Stimulated activated CD4-positive, alpha-beta T cell treated with anti-CD3 and anti-CD28 coated beads, Interleukin-2, amount 100 ng/mL, for 48 hours (primary cell): ENCODE measurements around the gene PRR7.
A peak's percentile ranks its signal among the peaks of the same experiment; 100 is the strongest.

Source experiments
- DNase-seq, 2 donors: peaks; one replicate each; pipeline ENCODE4 v3.0.0-alpha.2; 2020

Gene PRR7

DNA sequence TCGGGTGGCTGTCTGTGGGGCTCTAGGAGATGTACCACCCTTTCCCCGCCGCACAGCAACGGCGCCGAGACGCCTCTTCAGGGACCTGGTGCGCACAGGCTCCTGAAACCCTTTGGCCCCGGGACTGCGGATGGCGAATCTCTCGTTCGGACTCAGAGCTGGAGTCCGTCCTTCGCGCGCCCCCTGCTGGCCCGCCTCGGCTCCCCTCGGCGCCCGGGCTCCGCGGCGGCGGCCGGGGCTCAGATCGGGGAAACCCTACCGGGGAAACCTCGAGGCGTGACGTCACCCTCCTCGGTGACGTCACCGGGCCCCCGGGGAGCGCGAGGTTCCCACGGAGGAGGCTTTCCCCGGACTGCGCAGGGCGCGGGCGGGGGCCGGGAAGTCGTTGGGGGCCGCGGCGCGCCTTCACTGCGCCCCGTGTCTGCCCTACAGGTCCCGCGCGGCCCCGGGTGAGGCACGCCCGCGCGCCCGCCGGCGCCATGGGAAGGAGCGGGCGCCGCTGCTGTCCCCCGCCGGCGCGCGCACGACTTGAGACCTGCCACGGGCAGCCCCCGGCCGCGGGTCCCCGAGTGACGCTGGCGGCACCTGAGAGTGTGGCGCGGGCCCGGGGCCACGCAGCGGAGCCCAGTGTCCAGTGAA lies 7.9 kb downstream of the PRR7 start:
- peak; percentile 97 for DNase-seq

DNA sequence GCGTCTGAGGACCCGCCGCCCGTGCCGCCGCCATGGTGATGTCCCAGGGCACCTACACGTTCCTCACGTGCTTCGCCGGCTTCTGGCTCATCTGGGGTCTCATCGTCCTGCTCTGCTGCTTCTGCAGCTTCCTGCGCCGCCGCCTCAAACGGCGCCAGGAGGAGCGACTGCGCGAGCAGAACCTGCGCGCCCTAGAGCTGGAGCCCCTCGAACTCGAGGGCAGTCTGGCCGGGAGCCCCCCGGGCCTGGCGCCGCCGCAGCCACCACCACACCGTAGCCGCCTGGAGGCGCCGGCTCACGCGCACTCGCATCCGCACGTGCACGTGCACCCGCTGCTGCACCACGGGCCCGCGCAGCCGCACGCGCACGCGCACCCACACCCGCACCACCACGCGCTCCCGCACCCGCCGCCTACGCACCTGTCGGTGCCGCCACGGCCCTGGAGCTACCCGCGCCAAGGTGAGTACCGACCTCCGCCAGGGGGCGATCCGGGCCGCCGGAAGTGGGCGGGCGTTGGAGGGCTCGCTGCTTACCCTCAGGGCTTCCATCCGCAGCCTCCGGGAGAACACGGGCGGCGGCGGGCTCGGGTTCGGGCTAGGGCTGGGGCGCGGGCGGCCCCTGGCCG lies 8.5 kb downstream of the PRR7 start:
- DNase-seq: peak; percentile 91 to 95

DNA sequence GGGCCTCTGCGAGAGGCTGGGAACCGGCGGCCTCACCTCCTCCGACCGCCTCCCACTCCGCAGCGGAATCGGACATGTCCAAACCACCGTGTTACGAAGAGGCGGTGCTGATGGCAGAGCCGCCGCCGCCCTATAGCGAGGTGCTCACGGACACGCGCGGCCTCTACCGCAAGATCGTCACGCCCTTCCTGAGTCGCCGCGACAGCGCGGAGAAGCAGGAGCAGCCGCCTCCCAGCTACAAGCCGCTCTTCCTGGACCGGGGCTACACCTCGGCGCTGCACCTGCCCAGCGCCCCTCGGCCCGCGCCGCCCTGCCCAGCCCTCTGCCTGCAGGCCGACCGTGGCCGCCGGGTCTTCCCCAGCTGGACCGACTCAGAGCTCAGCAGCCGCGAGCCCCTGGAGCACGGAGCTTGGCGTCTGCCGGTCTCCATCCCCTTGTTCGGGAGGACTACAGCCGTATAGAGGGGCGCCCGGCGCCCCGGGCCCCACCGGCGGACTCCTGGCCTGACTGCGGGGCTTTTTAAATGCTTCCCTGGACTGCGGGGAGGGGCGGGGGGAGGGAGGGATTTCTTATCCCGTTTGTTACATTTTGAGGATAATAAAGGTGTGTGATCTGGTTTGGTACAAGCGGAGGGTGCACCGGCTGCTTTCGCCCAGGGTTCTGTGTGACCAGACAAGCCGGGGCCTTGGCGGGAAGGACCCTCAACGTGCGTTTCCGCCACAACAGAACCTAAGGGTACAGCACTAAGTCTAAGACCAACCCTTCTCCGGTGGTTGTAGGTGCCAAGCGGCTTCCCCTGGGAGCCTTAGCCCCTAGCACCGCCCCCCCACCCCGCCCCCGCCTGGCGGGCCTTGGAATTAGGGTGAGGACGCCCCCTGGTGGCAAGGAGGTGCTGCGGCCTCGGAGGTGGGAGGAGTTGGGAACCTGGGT lies 9.3 kb downstream of the PRR7 start:
- peak; percentile 98 to 99 for DNase-seq

DNA sequence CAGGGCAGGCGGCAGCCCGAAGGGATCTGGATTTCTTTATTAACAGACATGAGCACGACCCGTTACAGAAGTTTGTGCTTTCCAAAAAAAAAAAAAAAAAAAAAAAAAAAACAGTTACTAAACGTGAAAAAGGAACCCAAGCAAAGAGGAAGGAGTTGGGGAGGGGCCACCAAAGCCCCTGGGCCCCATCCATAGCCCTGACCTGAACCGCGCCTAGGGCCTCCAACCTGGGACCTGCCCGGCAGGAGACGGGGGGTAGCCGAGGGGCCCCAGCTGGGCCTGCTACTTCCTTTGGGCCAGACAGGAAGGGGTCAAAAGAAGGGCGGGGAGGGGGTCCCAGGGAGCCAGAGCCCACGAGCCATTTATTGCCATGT lies 10.0 kb downstream of the PRR7 start:
- DNase-seq: no peak

DNA sequence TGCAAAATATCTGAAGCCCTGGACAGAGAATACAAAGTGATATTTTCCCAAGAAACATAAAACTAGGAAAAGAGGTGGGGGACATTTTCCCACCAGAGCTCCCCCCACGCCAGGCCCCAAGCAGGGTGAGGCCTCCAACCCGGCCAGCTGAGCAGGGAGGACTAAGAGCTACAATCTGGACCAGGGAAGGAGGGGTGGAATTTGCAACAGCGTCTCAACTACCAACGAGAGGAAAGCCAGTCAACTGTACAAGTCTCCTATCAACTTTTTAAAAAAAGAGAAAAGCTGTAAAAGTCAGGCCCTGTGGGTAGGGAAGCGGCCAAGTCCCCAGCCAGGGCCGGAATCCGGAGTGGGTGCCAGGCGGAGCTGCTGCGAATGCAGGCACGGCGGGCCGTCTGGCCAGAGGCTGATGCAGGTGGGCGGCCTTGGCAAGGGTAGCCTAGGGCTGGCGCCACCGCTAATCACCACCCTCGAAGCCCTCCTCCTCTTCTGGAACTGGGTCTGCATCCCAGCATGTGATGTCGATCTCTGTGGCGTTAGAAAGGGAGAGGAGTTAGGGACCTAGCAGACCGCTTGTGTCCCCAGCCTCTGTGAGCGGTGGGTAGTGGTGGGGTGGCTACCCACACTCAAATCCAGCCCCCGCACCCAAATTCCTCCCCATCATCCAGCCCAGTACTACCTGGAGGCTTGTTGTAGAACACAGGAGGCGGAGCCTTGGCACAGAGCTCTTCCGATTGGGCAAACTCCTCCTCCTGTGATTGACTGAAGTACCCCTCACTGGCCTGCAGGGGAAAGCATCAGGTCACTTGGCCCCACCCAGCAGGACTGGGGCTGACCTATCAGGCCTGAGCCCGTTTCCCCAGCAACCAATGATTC lies 10.6 kb downstream of the PRR7 start:
- peak; percentile 50 to 56 for DNase-seq

DNA sequence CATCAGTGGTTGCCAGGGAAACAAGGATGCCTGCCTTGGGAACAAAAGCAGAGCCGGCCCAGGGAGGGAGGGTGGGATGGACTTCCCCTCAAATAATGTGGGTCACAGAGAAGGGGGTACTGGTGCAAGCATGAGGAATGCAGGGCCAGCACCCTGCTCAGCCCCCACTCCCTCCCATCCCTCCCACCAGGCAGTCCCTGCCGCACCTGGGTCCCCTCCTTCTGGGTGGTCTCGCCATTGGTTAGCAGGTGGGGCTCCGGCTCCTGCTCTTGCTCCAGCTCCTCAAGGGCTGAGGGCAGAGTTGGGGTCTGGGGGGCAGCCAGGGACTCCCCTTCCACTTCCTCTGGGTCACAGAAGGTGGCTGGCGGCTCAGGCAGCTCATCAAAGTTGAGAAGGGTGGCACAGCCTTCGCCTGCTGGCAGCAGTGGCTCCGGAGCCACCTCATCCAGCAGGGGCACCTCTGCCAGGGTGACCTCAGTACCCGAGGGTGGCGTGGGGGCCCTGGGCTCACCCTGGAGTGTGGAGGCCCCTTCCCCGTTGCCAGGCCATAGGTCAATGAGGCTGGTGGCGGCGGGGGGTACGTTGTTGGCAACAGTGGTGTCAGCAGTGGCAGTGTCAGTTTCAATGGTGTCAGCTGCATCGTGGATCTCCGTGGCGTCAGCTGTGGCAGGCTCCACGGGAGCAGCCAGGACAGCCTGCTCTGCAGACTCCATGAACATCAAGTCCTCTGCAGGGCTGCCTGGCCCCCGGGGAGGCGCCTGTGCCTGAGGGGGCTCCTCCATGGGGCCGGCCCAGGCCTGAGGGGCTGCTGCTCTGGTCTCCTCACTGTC lies 11.5 kb downstream of the PRR7 start:
- DNase-seq: no peak

DNA sequence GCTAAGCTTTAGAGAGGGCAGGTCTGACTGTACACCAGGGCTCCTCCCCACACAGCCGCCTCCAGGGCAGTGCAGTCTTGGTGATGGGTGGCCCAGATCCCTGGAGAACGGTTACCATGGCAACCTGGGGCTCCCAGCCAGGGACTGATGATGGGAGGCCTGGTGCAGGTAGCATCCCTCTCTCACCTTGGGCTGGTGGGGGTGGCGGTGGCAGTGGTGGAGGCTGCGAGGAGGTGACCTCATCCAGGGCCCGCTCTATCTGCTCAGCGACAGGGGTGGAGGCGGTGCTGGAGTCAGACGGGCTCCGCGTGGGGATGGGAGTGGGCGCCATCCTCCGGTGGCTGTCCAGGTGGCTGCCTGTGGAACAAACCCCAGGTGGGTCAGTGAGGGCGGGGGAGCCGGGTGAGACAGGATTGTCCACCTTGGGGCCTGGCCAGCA lies 12.3 kb downstream of the PRR7 start:
- no peak for DNase-seq

DNA sequence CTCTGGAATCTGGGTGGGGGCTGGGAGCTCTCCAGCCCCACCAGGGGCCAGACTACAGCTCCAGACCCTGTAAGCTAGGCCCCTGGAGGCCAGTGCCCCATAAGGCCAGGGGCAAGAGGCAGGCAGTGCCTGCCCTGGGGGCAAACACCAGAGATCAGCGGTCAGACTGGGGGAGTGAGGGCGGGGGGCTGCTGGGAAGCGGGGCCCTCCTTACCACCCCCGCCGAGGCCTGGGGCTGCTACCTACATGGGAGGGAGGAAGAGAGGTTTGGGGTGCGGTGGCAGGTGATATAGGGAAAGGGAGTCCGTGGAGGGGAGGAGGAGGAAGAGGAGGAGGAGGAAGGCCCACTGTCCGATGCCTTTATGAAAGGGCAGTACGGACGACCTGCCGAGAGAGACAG lies 12.7 kb downstream of the PRR7 start:
- no peak for DNase-seq

DNA sequence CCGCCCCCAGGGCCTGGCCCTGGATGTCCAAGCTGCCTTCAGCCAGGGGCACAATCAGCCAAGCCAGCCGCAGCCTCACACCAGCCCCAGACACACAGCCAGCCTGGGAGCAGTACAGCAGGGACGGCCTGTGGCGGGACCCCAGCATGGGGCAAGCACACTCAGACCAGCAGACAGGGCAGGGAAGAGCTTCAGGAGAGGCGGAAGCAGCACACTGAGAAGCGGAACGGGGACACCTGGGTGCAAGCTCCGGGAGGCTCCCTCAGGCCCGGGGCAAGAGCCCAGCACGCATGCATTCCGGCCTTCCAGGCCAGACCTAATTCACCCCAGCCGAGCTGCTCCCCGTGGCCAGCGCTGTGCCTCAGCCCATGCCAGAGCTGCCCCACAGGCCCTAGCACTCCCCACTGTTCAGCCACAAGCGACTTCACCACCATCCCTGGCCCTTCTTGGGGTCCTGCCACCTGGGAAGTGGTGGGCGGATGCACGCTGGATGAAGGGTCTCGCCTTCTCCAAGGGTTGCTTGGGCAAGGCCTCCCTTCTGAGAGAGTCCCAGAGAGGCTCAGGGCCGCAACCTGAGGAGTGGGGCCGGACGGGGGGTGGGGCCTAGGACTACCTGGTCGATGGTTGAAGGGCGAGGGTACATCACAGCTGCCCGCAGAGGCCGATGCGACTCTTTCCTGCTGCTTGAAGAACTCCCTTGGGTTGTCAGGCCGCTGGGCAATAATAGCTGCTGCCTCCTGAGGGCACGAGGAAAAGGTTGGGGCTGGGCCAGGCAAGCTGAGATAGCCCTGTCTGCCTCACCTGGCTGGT lies 13.4 kb downstream of the PRR7 start:
- no peak for DNase-seq

DNA sequence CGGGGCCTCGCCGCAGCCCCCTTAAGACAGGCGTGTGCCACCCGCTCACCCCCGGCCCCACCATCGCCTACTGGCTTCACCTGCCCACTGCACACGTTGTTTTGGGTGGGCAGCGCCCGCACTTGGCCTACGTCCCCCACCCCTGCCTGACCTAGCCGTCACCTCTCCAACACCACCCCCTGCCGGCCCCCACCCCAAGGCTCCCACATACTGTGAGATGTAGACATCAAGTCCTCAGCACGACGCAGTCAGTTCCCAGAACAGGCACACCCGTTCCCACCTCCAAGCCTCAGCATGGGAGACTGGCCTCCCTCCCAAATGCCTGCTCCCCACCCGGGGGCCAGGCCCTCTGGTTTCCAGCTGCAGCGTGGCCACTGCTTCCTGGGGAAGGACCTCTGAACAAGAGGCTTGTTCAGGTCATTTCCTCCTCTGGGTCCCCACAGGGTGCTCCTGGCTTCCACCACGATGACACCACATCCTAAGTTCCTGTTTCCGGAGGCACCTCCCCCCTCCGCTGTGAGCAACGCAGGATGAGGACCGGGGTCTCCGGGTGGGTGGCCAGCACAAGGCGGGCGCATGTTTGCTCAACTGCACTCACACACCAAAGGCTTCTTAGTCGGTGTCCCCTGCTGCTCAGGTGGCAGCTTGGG lies 15.5 kb downstream of the PRR7 start:
- no peak for DNase-seq

DNA sequence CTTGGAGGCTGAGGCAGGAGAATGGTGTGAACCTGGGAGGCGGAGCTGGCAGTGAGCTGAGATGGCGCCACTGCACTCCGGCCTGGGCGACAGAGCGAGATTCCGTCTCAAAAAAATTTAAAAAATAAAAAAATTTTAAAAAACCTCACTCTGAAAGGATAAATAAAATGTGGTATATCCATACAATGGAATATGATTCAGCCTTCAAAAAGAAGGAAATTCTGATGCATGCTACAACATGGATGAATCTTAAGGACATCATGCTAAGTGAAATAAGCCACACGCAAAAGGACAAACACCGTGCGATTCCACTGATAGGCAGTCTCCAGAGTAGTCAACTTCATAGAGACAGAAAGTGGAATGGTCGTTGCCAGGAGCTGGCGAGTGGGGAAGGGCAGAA lies 18.4 kb downstream of the PRR7 start:
- no peak for DNase-seq

DNA sequence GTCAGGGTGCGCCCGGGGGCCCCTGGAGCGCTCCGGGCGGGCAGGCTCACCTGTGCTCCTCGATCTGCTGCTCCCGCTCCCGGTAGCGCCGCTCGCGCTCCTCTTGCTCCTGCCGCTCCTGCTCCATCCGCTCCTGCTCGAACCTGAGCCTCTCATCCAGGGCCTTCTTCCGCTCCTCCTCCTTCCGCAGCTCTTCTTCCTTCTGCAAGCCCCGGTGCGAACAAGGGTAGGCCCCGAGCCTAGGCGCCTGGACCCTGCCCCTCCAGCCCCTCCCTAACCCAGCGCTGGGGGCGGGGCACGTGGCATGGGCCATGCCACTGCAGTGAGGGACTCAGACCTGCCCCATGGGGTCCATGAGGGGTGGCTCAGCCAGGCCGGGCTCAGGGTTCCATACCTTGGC lies 20.2 kb downstream of the PRR7 start:
- DNase-seq: no peak

DNA sequence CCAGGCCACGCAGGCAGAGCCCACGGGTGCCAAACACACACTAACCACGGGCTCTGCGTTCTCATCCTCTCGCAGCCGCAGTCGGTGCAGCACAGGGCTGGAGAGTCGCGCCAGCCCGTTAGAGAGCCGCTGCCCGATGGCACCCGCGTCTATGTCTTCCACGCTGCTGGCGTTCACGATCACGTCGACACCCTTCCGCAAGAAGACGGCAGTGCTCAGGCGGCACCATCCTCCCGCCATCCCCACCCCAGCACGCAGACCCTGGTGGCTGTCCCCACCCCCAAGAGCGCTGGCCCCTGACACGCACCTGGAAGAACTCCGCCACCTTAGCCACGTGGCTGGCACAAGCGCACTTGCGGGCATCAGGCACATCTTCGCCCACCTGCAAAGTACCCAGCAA lies 20.8 kb downstream of the PRR7 start:
- no peak for DNase-seq

DNA sequence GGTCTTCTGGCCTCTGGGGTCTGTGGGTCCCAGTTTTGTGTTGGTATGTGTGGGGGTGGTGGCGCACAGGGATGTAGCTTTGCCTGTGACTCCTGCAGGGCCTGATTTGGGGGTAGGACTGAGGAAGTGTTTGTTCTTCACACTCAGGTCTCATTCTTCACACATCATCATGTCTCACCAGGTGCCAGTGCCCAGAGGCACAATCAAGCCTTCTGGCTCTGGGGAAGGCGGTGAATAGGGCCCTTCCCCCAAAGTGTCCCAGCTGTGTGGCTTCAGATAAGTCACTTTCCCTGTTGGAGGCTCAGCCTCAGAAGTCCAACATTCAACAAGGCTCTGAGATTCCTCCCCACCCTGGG lies 21.7 kb downstream of the PRR7 start:
- no peak for DNase-seq

DNA sequence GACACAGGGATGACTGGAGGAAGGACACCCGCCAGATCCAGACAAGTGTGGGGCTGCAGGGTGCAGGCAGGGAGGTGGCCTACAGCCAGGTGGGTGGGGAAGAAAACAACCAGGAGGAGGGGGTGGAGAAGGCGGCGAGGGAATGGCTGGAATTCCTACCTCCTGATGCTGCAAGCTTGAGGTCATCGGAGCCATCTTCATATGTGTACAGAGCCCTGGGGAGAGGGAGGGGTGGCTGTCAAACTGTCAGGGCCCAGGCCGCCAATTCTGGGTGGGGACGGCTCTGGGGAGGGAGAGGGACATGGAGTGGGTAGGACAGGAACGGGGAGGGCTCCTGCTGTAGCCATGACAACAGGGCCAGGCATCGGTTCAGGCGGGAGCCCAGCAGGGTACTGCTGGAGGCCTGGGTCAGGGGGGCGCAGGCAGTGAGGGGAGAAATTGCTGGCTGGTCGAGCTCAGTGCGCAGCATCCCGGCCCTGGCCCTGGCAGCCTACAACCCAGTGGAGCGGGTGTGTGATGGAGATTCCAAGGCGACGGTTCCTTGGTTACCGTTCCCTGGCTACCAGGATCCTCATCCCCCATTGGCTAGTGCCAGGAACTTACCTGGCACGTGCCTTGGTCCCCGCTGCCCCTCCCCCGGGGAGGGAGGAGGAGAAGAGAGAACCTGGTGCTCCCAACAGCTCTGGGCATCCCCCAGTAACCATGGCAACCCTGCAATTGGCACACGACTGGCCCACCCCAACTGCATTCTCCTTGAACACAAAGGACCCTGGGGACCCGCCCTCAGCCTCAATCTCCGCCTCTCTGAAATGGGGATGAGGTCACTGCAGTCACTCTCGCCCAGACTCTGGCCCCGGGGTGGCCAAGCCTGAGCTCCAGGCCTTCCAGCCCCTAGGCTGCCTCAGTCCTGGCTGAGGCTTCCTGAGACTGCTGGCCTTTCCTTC lies 22.3 kb downstream of the PRR7 start:
- no peak for DNase-seq

DNA sequence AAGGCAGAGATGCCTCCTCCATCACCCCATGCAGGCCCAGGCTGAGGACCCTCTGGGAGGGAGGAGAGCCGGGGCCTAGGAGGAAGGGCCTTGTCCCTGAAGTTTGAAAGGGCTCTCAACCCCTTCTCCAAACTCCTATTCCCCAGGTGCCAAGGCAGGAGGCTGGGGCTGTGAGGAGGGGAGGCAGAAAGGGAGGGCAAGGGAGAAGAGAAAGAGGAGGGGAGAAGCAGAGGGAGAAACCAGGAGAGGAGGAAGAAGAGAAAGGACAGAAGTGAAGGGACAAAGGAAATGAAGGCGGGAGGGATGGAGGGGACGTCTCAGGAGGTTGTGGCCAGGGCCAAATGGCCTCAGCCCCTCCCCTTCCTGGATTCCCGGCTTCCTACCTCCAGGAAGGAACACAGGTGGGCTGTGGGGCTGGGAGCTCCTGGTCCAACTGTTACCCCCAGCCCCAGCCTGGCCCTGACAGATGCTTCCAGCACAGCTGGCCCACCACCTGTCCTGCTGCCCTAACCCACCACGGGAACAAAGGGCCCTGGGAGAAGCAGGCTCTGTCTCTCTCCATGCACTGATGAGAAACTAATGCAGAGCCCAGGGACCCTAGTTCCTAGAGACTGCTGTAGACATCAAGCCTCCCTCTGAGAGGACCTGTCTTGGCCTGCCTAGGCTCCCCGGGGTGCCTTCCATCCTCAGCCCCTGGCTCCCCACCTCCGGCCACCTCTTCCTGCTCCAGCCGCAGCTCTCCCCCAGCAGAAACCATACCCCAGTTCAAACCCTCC lies 23.3 kb downstream of the PRR7 start:
- DNase-seq: no peak

DNA sequence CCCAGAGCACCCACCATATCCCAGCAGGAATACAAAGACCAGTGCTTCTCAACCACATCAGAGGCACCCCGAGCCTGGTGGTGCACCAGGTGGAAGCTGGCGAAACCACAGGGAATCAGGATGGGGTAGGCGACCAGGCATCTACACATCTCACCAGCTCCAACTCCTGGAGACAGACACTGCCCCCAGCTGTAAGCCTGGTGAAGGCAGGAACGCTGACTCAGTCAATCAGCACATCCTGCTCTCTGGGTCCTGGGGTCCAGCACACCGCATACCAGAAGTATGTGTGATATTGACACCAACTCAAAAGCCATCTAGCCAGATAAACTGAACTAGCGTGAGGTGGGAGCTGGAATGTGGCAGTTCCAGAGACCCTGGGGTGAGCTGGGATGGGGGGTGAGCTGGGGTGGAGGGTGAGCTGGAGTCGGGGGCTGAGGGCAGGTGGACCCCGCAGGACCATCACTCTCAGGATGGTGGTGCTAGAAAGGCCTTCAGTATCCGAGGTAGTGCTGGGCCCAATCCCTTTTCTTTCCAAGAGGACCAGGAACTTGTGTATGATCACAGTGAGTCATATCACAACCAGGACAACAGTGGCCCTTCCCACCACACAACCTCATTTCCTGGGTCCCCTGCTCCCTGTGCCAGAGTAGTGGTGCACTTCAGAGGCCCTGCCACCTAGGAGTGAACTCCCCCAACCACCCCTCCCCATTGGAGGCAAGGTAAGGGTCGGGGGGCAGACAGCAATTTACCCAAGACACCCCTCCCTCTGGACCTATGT lies 24.3 kb downstream of the PRR7 start:
- DNase-seq: no peak
